Activated naive CD4-positive, alpha-beta T cell treated with anti-CD3 and anti-CD28 coated beads, Interleukin-2, amount 50 U/mL, for 16 hours (primary cell): ENCODE measurements around the gene SNAI3.
A peak's percentile ranks its signal among the peaks of the same experiment; 100 is the strongest.

ENCODE experiments used
- DNase-seq: peaks from one replicate; pipeline ENCODE4 v3.0.0-alpha.2; 2020

SNAI3 gene

DNA sequence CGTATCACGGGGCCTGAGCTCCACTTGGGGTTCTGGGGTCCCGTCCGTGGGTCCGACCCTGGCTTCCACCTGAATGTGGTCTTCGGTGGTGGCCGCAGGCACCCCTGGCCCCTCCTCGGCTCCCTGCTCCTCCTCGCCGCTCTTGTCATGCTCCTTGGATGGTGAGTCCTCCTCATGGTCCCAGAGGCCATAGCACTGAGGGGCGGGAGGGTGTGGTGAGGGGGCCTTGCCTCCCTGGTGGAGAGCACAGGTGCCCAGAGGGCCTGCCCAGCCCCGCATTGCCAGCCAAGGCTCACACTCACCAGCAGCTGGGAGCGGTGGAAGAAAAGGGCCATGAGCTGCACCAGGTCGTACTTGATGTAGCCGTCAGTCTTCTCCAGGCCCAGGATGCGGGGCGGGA, 34.9 kb upstream of the SNAI3 start:
- no peak for DNase-seq

DNA sequence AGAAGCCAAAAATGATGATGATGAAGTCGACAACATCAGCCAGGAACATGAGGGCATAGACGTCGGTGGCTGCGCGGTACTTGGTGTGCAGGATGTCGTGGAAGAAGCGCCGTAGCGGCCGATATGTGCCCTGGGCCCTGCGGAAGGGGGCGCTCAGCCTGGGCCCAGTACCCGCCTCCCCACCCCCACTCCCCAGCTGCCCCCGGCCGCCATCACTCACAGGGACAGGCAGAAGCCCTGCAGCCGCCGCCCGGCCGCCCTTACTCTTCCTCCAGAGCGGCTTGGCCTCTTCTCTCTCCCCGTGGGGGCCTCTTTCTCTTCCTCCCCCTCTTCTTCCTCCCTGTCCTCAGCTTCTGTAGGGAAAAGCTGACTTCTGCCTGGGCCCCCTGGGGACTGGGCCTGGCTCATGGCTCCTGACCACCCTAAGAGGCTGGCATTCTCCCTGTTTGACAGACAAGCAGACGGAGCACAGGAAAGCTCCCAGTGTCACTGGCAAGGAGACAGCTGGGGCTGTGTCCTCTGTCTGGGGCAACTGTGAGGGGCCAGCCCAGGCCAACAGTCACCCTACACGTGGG, 34.2 kb upstream of the SNAI3 start:
- no peak for DNase-seq

DNA sequence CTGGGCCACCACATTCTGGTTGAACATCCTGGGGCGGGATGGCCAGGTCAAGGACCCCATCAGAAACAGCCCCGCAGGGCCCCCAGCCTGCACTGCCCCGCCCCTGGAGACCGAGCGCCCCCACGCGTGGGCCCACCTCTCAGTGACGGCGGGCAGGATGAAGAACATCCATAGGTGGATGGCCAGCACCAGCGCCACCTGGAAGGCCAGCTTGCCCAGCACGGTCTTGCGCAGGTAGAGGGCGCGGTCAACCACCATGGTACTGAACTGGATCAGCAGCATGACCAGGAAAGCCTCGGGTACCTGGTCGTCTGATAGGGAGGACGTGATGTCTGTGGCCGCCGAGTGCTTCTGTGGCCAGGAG, 33.6 kb upstream of the SNAI3 start:
- no peak for DNase-seq

DNA sequence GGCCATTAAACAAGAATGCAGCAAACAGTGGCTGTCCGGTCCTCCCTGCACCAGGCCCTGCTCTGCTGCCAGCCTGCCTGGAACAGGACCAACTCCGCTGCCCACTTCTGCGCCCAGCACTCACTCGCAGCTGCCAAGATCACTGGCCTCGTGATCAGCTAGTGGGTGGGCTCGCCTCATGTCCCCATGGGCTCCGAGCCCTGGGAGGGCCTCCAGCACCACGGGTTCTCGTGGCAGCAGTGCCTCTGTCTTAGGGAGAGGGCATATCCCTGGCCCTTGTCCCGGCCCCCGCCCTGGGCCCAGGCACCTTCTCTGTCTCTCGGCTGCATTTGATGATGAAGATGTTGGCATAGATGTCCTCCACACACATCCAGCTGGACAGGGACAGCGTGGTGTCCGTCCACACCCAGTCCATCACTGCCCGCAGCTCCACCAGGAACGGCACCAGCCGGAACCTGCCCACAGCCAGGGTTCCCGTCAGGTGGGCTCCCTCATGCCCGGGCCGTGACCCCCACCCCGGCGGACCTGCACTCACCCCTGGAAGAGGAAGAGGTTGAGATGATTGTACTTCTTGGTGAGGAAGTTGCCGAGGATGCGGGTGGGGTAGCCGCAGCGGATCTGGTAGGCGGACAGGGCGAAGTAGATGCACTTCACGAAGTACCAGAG, 33.1 kb upstream of the SNAI3 start:
- DNase-seq, result no peak

DNA sequence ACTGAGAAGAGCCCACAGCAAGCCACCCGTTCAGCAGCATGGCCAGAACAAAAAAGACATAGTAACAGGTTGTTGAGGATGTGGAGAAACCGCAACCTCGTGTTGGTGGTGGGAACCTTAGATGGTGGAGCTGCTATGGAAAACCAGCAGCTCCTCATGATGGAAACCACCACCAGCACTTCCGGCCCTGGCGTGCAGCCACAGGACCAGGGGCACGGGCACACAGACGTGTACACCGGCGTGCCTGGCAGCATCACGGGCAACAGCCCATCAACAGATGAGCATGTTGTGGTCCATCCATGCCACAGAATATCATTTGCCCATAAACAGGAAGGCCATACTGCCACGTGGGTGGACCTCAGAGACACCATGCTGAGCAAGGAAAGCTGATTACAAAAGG, 31.9 kb upstream of the SNAI3 start:
- no peak for DNase-seq

DNA sequence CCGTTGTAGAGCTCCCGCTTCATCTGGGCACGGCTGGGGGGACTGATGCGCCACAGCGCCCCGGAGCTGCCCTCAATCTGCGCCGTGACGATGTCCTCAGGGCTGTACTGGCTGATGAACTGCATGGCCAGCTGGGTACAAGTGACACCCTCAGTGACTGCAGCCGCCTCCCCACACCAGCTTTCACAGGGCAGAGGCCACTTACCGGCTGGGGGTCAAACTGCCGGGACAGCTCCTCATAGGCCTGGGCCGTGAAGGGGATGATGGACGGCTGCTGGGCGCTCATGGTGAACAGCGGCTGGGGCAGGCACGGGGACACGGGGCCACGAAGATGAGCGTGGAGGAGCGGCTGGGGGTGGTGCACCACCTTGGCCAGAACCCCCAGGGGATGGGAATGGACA, 30.3 kb upstream of the SNAI3 start:
- no peak for DNase-seq

DNA sequence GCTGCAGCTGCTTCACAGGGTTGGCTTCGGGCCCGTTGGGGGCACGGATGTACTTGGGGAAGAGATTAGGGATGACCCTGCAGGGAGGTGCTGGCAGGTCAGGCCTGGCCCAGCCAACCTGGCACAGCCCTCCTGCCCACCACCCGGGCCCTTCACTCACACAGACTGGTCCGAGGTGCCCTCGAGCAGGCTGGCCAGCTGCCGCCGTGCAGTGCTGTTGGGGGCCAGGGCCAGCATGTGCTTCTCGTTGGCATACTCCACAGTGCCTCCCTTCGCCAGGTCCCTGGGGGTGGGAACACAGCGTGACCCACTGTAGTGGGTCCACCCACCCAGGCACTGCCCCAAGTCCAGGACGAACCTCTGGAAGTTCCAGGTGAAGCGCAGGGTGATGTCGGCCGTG, 29.9 kb upstream of the SNAI3 start:
- DNase-seq, result no peak

DNA sequence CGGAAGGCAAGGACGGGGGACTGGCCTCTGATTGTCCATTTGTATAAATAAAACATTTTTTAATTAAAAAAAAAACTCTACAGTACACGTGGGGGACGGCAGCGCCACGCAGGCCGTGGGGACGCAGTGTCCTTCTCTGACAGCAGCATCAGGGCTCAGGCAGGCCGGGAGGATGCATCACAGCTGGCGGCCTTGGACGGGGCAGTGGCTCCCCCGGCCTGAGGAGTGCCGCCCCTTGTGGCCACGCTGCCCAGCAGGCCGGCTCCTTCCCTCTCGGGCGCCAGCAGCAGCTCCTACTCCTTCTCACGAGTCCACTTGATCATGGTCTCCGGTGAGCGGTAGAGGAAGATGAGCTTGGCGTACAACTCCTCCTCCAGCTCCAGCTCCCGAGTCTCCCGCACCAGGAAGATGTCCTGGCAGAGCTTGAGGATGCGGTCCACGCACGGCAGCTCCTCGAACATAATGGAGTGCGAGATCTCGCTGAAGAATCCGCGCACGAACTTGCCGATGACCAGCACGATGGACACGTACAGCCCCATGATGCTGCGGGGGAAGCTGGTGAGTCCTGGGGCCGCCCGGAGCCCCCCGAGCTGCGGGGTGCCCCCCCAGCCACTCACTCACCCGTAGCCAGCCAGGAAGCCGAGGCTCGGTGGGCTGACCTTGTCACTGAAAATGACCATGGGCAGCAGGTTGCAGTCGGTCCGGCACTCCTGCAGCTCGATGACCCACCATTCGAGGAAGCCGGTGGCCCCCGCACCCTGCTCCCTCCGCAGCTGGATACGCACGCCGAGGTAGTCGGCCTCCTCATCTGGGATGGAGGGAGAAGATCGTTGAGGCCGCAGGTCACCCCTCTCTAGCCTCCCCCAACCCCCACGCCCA, 29.2 kb upstream of the SNAI3 start:
- DNase-seq, result no peak

DNA sequence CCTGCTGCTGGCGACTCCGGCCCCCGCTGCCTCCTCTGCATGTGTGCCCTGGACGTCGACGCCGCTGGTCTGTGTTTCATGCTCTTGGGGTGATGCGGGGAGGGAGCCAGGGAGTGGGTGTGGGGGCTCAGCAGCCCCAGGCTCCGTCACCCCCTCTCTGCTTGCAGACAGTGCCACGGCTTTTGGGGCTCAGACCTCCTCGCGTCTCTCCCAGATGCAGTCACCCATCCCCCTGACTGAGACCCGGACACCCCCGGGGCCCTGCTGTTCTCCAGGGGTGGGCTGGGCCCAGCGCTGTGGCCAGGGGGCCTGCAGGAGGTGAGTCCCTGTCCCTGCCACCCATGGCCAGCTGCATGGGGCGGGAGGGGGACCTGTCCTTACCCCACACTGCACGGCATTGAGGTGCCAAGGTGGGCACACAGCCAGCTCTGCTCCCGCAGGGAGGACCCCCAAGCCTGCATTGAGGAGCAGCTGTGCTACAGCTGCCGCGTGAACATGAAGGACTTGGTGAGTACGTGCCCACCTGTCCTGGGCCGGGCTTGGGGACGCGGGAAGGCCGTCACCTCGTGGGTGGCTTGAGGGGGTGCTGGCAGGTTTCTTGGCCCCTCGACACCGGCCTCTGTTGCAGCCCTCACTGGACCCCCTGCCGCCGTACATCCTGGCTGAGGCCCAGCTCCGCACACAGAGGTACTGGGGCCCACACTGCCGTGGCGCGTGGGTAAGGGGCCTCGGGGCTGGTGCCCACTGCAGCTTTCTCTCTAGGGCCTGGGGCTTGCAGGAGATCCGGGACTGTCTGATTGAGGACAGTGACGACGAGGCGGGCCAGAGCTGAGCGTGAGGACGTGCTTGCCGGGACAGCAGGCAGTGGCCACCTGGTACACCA, 28.4 kb upstream of the SNAI3 start:
- no peak for DNase-seq

DNA sequence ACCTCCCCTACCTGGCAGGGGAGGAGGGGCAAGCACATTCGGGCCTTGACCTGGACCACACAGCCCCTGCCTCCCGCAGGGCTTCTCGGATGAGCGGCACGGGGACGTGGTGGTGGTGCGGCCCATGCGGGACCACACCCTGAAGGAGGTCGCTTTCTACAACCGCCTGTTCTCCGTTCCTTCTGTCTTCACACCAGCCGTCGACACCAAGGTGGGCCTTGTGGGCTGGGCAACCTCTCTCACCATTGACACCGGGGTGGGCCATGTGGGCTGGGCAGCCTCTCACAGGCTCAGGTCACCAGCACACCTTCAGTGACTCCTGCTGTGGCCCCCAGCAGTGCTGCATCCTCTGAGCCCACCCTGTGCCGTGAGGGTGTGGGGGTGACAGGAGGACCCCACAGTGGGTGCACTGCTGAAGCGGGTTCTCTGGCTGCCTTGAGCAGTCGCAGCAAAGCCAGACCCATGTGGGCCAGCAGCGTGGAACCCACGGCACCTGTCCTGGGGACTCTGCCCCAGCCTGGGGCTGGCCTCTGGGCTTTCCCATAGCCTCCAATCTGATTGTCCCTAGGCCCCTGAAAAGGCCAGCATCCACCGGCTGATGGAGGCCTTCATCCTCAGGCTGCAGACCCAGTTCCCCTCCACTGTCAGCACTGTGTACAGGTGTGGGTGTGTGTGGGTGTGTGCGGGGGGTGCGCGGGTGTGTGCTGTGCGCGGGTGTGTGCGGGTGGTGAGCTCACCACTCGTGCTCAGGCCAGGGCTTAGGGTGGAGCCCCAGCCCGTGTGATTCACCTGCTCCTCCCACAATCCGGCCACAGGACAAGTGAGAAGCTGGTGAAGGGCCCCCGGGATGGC, 27.5 kb upstream of the SNAI3 start:
- no peak for DNase-seq

DNA sequence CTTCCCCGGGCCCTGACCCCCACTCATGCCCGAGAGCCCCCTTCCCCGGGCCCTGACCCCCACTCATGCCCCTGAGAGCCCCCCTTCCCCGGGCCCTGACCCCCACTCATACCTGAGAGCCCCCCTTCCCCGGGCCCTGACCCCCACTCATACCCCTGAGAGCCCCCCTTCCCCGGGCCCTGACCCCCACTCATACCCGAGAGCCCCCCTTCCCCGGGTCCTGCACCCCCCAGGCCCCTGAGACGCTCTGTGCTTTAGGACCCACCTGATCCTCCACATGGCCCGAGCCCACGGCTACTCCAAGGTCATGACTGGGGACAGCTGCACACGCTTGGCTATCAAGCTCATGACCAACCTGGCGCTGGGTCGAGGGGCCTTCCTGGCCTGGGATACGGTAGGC, 26.7 kb upstream of the SNAI3 start:
- no peak for DNase-seq

DNA sequence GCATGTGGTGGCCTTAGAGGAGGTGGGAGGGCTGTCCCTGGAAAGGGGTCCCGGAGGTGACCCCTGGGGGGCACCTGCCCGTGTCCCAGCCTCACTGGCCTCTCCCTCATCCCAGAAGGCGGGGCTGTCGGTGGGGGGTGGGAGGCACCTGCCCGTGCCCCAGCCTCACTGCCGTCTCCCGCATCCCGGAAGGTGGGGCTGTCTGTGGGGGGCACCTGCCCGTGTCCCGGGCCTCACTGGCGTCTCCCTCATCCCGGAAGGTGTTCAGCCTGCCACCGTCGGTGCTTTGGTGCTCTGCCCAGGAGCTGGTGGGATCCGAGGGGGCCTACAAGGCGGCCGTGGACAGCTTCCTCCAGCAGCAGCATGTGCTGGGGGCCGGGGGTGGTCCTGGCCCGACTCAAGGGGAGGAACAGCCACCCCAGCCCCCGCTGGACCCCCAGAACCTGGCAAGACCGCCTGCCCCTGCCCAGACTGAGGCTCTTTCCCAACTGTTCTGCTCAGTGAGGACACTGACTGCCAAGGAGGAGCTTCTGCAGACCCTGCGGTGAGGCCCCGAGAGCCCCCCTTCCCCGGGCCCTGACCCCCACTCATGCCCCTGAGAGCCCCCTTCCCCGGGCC, 26.2 kb upstream of the SNAI3 start:
- no peak for DNase-seq

DNA sequence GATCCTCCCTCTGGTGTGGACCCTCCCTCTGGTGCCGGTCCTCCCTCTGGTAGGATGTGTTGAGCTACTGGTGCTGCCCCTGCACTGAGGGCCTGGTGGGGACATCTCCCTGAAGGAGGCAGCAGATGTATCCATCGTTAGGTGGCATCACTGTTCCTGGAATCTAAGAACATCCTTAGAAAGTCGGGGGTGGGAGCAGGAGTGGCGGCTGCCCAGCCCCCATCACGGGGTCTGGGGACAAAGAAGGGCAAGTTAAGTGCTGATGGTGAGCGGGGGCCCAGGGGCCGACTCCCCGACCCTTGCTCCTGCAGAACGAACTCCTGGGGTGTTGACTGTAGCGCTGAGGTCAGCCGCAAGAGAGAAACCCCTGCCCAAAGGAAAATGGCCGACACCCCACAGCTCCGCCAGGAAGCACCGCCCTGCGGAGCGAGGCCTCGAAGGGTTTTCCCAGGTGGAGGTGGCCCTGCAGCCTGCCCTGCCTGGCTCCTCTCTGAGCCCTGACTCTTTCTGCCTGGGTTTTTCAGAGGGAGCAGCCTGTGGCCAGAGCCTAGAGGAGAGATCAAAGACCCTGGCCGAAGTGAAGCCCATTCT, 25.5 kb upstream of the SNAI3 start:
- DNase-seq, result no peak

DNA sequence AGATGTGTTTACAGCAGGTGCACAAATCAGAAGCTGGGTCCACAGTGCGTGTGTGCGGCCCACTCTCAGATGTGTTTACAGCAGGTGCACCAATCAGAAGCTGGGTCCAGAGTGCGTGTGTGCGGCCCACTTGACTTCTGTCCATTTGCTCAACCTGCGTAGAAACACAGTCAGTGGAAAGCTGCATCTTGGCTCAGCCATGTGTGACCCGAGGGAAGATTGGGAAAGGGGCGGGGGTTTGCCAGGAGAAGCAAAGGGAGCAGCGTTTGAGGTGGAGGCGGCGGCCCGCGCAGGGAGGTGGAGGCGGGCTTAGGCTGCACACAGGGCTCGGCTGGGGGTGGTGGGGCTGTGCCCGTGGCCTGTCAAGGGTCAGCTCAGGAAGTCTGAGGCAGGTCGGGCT, 24.2 kb upstream of the SNAI3 start:
- DNase-seq, result no peak

DNA sequence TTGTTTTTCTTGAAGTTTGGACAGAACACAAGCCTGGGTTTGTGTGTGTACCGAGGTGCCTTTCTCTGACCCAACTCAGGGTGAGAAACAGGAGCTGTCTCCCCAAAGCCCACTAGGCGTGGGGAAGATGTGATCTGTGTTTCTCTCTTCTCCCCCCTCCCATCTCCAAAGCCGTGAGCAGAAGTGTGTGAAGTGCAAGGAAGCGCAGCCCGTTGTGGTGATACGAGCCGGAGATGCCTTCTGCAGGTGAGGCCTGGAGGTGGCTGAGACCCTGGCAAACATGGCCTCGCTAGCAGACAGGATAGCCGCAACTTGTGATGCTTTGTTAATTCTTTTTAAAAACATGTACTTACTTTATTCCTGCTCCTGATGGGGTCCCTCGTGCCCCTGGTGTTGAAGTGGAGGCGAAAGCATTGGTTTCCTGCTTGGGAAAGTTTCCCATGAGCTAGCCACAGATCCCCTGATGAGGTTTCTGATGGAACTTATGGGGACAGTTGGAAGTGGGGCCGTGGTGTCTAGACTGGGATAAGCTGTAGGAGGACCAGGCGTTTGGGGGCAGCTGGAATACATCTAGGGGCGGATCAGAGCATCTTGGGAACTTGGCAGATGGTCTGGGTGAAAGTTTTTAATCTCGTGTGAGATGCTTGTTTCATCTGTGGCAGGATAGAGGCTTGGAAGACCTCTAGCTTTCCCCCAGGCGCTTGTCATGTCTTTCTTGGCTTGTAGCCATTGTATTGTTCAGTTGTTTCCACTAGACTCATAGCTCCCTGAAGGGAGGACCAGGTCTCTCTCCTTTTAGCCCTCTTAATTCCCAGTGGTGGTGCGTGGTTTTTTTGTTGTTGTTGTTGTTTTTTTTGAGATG, 20.9 kb upstream of the SNAI3 start:
- no peak for DNase-seq

DNA sequence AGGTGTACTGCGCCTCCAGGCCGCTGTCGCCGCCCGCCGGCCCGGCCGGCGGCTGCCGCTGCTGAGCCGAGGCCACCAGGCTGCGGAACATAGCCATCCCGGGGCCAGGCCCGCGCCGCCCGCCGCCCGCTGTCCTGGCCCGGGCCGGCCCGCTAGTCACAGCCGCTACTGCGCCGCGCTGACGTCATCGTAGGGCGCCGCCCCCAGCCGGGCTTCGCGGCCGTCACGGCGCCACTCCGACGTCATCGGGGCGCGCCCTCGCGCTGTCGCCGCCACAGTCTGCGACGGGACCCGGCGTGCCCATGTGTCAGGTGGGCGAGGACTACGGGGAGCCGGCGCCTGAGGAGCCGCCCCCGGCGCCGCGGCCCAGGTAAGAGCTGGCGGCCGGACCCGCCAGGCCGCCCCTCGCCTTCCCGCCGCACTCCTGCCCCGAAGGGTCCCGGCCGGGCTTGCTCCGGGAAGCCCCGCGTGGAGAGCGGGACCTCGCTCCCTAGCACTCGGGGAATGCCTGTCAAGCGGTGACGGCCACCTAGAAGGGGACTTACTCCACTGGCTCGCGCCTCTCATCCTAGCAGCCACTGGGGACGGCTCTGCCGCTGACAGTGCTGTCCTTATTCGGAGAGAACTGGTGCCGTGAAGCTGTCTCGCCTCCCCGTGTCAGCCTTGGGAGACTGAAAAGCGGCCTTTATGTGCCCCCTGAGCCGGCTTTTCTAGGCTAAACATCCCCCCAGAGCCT, 20.1 kb upstream of the SNAI3 start, which contains the start of the genes CTU2 and RNF166:
CTU2 (plus strand) TSS at position 275 of the 736 bp plus-strand sequence; CDS start at position 303, 28 bp downstream.
RNF166 (minus strand) TSS at position 180 of the 736 bp plus-strand sequence; CDS start at position 97, 83 bp downstream.
- DNase-seq, result peak; percentile 94

DNA sequence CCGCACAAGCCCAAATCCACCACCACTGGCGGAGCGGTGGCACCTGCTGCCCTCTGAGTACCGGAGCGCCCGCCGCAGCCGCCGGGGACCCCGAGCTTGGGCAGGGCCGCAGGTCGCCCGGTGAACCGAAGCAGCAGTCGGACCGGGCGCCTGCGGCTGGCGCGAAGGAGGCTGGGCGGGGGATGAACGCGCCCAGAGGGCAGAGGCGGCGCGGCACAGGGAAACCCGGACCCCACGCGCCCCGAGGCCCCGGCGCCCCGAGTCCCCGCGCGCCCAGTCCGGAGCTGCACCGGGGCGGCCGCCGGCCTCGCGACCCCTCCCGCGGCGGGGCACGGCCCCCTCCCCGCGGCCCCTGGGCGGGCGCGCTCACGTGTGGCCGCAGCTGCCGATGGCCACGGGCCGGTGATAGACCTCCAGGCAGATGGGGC, 19.5 kb upstream of the SNAI3 start:
- DNase-seq, result no peak

DNA sequence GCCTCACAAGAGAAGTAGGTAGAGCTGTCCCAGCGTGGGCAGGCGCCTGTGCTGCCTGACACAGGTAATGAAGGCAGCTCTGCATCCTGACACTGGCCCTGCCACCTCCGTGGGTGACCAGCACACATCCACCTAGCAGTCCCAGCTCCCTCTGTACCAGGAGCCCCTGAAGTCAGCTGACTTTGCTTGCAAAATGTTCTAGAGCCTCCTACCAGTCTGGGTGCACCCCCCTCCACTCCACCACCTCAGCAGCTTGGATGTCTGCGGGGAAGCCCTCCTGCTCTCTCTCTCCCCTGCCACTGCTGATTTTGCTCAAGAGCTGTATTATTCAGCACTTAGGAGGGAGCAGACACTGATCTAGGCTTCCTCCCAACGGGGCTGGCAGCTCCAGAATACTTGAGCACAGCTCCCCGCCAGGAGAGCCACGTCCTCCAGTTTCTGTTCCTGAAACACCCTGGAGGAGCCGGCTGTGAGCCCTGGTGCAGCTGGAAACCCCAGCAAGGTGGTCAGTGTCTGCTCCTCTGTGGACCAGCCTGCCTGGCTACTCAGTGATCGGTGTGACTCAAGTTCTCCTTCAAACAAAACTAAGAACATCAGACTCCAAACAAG, 18.9 kb upstream of the SNAI3 start:
- DNase-seq, result no peak
